Measurements from ENCODE around the gene ACTRT2.
A peak's percentile ranks its signal among the peaks of the same experiment; 100 is the strongest.

The ACTRT2 gene

GRCh38 chr1:3067301-3067670, 46.0 kb downstream of the ACTRT2 start:
- Histone ChIP-seq H3K9ac (no peak overlapping the region), H3K27me3 (peaks cover 86 to 96% (median 91%) of the 10 kb centered on the region in 11 experiments), H3K36me3 (no peaks in the 10 kb centered on the region), H4K20me1 (peaks cover 0 to 80% (median 52%) of the 10 kb centered on the region in 11 experiments; a peak in 17 of 22 replicates), H3K4me3 (no peak overlapping the region), H3K27ac (no peak overlapping the region), H3K9me3 (replicated peaks in 1 of 11) (no peaks in the 10 kb centered on the region), H3K4me1 (peaks cover 0 to 14% (median 6%) of the 10 kb centered on the region in 10 experiments; a peak in 12 of 20 replicates), H3K4me2 (no peak overlapping the region)
- TF ChIP-seq Cebpa-rat (IDR thresholded peaks at IDR 0.05), result no peak

GRCh38 chr1:3067671-3068563, 46.6 kb downstream of the ACTRT2 start:
- peaks cover 0 to 86% (median 58%) of the 10 kb centered on the region in 11 experiments; a peak in 17 of 22 replicates for H4K20me1 ChIP-seq
- peak overlapping the region in 2 of 11 experiments; percentile 12 to 94; a peak in 2 of 22 replicates for H3K4me2 ChIP-seq
- peaks cover 0 to 14% (median 6%) of the 10 kb centered on the region in 10 experiments; a peak in 12 of 20 replicates for H3K4me1 ChIP-seq
- no peak overlapping the region for H3K27ac ChIP-seq
- H3K4me3 ChIP-seq, result no peak overlapping the region
- TF ChIP-seq Cebpa-rat (IDR thresholded peaks at IDR 0.05), result no peak
- no peak overlapping the region for H3K9ac ChIP-seq
- no peaks in the 10 kb centered on the region for H3K9me3 ChIP-seq (replicated peaks in 1 of 11)
- H3K27me3 ChIP-seq, result peaks cover 93 to 99% (median 98%) of the 10 kb centered on the region in 11 experiments
- H3K36me3 ChIP-seq, result no peaks in the 10 kb centered on the region

- peaks cover 96 to 100% (median 99%) of the 10 kb centered on the region in 11 experiments for H3K27me3 ChIP-seq
- no peaks in the 10 kb centered on the region for H3K9me3 ChIP-seq (replicated peaks in 1 of 11)
- peak within 1 kb of the TSS in 10 of 11 experiments; percentile 1 to 76 (median 61); a peak in 19 of 22 replicates for H3K9ac ChIP-seq
- H3K4me2 ChIP-seq, result peak within 1 kb of the TSS; percentile 87 to 99 (median 97)
- peaks cover 0 to 14% (median 6%) of the 10 kb centered on the region in 10 experiments; a peak in 12 of 20 replicates for H3K4me1 ChIP-seq
- H3K36me3 ChIP-seq, result no peaks in the 10 kb centered on the region
- H4K20me1 ChIP-seq, result peaks cover 0 to 90% (median 65%) of the 10 kb centered on the region in 11 experiments; a peak in 17 of 22 replicates
- no peak for TF ChIP-seq Cebpa-rat (IDR thresholded peaks at IDR 0.05)
- peak within 1 kb of the TSS; percentile 53 to 81 (median 69) for H3K4me3 ChIP-seq
- no peak within 1 kb of the TSS for H3K27ac ChIP-seq
These were observed 47.5 kb downstream of the ACTRT2 start, which contains the start of gene PRDM16 for GRCh38 chr1:3068564-3069431. TSS of gene PRDM16 (plus strand) at chr1:3069203. CDS start at chr1:3069260, 57 bp downstream.

GRCh38 chr1:3069491-3070308, 48.4 kb downstream of the ACTRT2 start:
- H3K4me2 ChIP-seq, result peak overlapping the region; percentile 72 to 99 (median 97)
- H3K4me3 ChIP-seq, result peak overlapping the region; percentile 53 to 81 (median 69)
- peaks cover 96 to 100% (median 99%) of the 10 kb centered on the region in 11 experiments for H3K27me3 ChIP-seq
- no peak for TF ChIP-seq Cebpa-rat (IDR thresholded peaks at IDR 0.05)
- H3K27ac ChIP-seq, result no peak overlapping the region
- peaks cover 0 to 90% (median 63%) of the 10 kb centered on the region in 11 experiments; a peak in 17 of 22 replicates for H4K20me1 ChIP-seq
- peaks cover 0 to 14% (median 6%) of the 10 kb centered on the region in 10 experiments; a peak in 12 of 20 replicates for H3K4me1 ChIP-seq
- no peaks in the 10 kb centered on the region for H3K36me3 ChIP-seq
- no peaks in the 10 kb centered on the region for H3K9me3 ChIP-seq (replicated peaks in 1 of 11)
- peak overlapping the region in 10 of 11 experiments; percentile 1 to 76 (median 61); a peak in 19 of 22 replicates for H3K9ac ChIP-seq

- H3K9me3 ChIP-seq (replicated peaks in 1 of 11), result no peaks in the 10 kb centered on the region
- peaks cover 0 to 89% (median 67%) of the 10 kb centered on the region in 11 experiments; a peak in 17 of 22 replicates for H4K20me1 ChIP-seq
- H3K4me2 ChIP-seq, result peak overlapping the region; percentile 72 to 99 (median 97)
- no peak for TF ChIP-seq Cebpa-rat (IDR thresholded peaks at IDR 0.05)
- peaks cover 0 to 14% (median 6%) of the 10 kb centered on the region in 10 experiments; a peak in 12 of 20 replicates for H3K4me1 ChIP-seq
- H3K4me3 ChIP-seq, result peak overlapping the region; percentile 53 to 81 (median 69)
- H3K27ac ChIP-seq, result no peak overlapping the region
- H3K9ac ChIP-seq, result peak overlapping the region in 10 of 11 experiments; percentile 1 to 76 (median 61); a peak in 16 of 22 replicates
- H3K27me3 ChIP-seq, result peaks cover 96 to 100% (median 99%) of the 10 kb centered on the region in 11 experiments
- H3K36me3 ChIP-seq, result no peaks in the 10 kb centered on the region
These were observed 49.0 kb downstream of the ACTRT2 start for GRCh38 chr1:3070309-3070643.

GRCh38 chr1:3070644-3071564, 49.6 kb downstream of the ACTRT2 start:
- H3K4me3 ChIP-seq, result peak overlapping the region in 3 of 10 experiments; percentile 8 to 73 (median 73); a peak in 2 of 20 replicates
- H3K27ac ChIP-seq, result no peak overlapping the region
- peak overlapping the region in 9 of 11 experiments; percentile 11 to 98 (median 89); a peak in 11 of 22 replicates for H3K4me2 ChIP-seq
- no peaks in the 10 kb centered on the region for H3K9me3 ChIP-seq (replicated peaks in 1 of 11)
- H3K27me3 ChIP-seq, result peaks cover 97 to 100% (median 99%) of the 10 kb centered on the region in 11 experiments
- TF ChIP-seq Cebpa-rat (IDR thresholded peaks at IDR 0.05), result no peak
- peaks cover 0 to 14% (median 6%) of the 10 kb centered on the region in 10 experiments; a peak in 12 of 20 replicates for H3K4me1 ChIP-seq
- no peak overlapping the region for H3K9ac ChIP-seq
- no peaks in the 10 kb centered on the region for H3K36me3 ChIP-seq
- peaks cover 0 to 89% (median 68%) of the 10 kb centered on the region in 11 experiments; a peak in 17 of 22 replicates for H4K20me1 ChIP-seq
